ENCODE measurements around the gene NEAT1. TPM values are rescaled to one million over a fixed set of nuclear protein-coding genes. Genes with fewer than 3 reads are reported as not detected.
"Not testable (repeated sequence)": the region's sequence is repeated elsewhere in the genome, so short reads cannot be mapped to it uniquely, and the experiment has no call there.

Gene NEAT1
- total RNA-seq, 2 donors from 2014 or later = 110 to 1,326 TPM

- TF ChIP-seq POLR2AphosphoS5 (IDR thresholded peaks at IDR 0.05) = no peak
- DNase-seq (ENCODE audit: low spot score) = no peak
- WGBS = 60% methylated on average over 8 of the region's 8 CpGs
- H3K27me3 ChIP-seq (replicated peaks; ENCODE audit: insufficient read depth) = no peaks in the 10 kb centered on the region
- no peaks in the 10 kb centered on the region for H3K4me1 ChIP-seq (replicated peaks)
- no peaks in the 10 kb centered on the region for H3K9me3 ChIP-seq
- H3K4me3 ChIP-seq = no peak overlapping the region
- H3K27ac ChIP-seq = no peak overlapping the region
- H3K36me3 ChIP-seq = no peaks in the 10 kb centered on the region
- intact Hi-C loops (cut with DNase I) = no loop called here
Measured at GRCh38 chr11:65452806-65453490, 30.4 kb downstream of the NEAT1 start.

DNA sequence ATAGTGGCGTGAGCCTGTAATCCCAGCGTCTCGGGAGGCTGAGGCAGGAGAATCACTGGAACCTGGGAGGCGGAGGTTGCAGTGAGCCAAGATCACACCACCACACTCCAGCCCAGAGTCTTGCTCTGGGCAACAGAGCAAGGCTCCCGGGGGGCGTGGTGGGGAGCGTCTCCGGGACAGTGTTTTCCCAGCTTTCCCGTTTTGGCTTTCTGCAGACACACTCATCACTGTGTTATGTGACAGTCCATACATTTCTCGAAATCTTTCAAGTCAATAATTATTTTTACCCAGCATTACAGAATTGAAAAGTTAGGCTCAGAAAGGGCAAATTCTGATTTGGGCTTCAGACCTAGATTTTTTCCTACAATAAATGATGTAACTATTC is 31.7 kb downstream of the NEAT1 start:
- intact Hi-C loops (cut with DNase I) = no loop called here
- Histone ChIP-seq H3K27me3 (replicated peaks; ENCODE audit: insufficient read depth) (no peaks in the 10 kb centered on the region), H3K27ac (peak overlapping the region; percentile 73 to 87), H3K36me3 (no peaks in the 10 kb centered on the region), H3K4me3 (peak overlapping the region; percentile 34 to 39), H3K9me3 (no peaks in the 10 kb centered on the region), H3K4me1 (replicated peaks) (no peaks in the 10 kb centered on the region)
- no peak for DNase-seq (ENCODE audit: low spot score)
- TF ChIP-seq CTCF (IDR thresholded peaks at IDR 0.05) (no peak), POLR2AphosphoS5 (IDR thresholded peaks at IDR 0.05) (no peak), POLR2A (IDR thresholded peaks at IDR 0.05) (no peak)
- 68% methylated on average over 10 of the region's 10 CpGs for WGBS

GRCh38 chr11:65454696-65455456 is 32.3 kb downstream of the NEAT1 start:
- 5% methylated on average over 47 of the region's 47 CpGs for WGBS
- intact Hi-C loops (cut with DNase I) = no loop called here
- TF ChIP-seq CTCF (IDR thresholded peaks at IDR 0.05) = no peak
- peak; percentile 84 for TF ChIP-seq POLR2A (IDR thresholded peaks at IDR 0.05)
- TF ChIP-seq POLR2AphosphoS5 (IDR thresholded peaks at IDR 0.05) = peak; percentile 87

GRCh38 chr11:65456418-65456817 is 33.8 kb downstream of the NEAT1 start:
- Histone ChIP-seq H3K36me3 (no peaks in the 10 kb centered on the region), H3K4me3 (no peak overlapping the region), H3K9me3 (no peaks in the 10 kb centered on the region), H3K27me3 (replicated peaks; ENCODE audit: insufficient read depth) (no peaks in the 10 kb centered on the region), H3K4me1 (replicated peaks) (no peaks in the 10 kb centered on the region), H3K27ac (no peak overlapping the region)
- 96% methylated on average over 3 of the region's 3 CpGs for WGBS
- no peak for DNase-seq (ENCODE audit: low spot score)
- intact Hi-C loops (cut with DNase I) = no loop called here
- no peak for TF ChIP-seq CTCF (IDR thresholded peaks at IDR 0.05)
- TF ChIP-seq POLR2A (IDR thresholded peaks at IDR 0.05) = no peak
- no peak for TF ChIP-seq POLR2AphosphoS5 (IDR thresholded peaks at IDR 0.05)

More at GRCh38 chr11:65454696-65455456, 32.3 kb downstream of the NEAT1 start:
- H3K4me1 ChIP-seq (replicated peaks) = no peaks in the 10 kb centered on the region
- peak overlapping the region; percentile 34 to 39 for H3K4me3 ChIP-seq
- H3K9me3 ChIP-seq = no peaks in the 10 kb centered on the region
- H3K27ac ChIP-seq = peak overlapping the region; percentile 73 to 87
- H3K27me3 ChIP-seq (replicated peaks; ENCODE audit: insufficient read depth) = no peaks in the 10 kb centered on the region
- no peaks in the 10 kb centered on the region for H3K36me3 ChIP-seq
- DNase-seq (ENCODE audit: low spot score) = peak; percentile 88

DNA sequence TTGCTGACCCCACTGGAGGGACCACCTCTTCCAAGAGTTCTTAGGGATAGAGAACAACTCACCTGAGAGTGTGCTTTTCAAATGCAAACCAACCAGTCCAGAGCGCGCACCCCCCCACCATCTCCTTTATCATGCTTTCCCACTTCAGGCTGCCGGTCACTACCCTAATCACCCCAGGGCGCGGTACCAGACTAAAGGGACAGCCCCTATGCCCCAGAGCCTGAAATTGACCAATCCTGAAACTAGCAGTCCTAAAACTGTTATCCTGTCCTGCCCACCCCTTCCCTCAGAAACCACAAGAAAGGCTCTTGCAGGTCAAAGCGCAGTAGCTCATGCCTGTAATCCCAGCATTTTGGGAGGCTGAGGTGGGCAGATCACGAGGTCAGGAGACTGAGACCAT is 37.0 kb downstream of the NEAT1 start:
- intact Hi-C loops (cut with DNase I) = no loop called here
- WGBS = 81% methylated on average over 7 of the region's 7 CpGs

DNA sequence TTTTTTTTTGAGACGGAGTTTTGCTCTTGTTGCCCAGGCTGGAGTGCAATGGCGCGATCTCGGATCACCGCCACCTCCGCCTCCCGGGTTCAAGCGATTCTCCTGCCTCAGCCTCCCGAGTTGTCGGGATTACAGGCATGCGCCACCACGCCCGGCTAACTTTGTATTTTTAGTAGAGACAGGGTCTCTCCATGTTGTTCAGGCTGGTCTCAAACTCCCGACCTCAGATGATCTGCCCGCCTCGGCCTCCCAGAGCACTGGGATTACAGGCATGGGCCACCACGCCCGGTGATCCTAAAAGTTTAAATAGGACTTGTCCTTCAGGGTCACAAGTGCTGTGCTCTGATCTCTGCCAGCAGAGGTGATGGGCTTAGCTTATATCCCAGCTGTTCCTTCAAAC is 42.9 kb downstream of the NEAT1 start:
- H3K27me3 ChIP-seq (replicated peaks; ENCODE audit: insufficient read depth); DNase-seq (ENCODE audit: low spot score); H3K4me3 ChIP-seq; H3K9me3 ChIP-seq; H3K4me1 ChIP-seq (replicated peaks); H3K27ac ChIP-seq; H3K36me3 ChIP-seq: not testable (repeated sequence)
- intact Hi-C loops (cut with DNase I) = loop anchor here (5.0 kb wide), 1 partner anchor 33 kb away; no protein-coding TSS in a partner anchor
- 90% methylated on average over 18 of the region's 18 CpGs for WGBS

More for the DNA sequence above, 37.0 kb downstream of the NEAT1 start:
- no peak for DNase-seq (ENCODE audit: low spot score)
- Histone ChIP-seq H3K4me3 (no peak overlapping the region), H3K9me3 (no peaks in the 10 kb centered on the region), H3K27ac (no peak overlapping the region), H3K27me3 (replicated peaks; ENCODE audit: insufficient read depth) (no peaks in the 10 kb centered on the region), H3K36me3 (no peaks in the 10 kb centered on the region), H3K4me1 (replicated peaks) (no peaks in the 10 kb centered on the region)
- TF ChIP-seq CTCF (IDR thresholded peaks at IDR 0.05) (no peak), POLR2AphosphoS5 (IDR thresholded peaks at IDR 0.05) (no peak), POLR2A (IDR thresholded peaks at IDR 0.05) (no peak)

- 85% methylated on average over 6 of the region's 6 CpGs for WGBS
- peak overlapping the region; percentile 35 to 100 for H3K27ac ChIP-seq
- H3K27me3 ChIP-seq (replicated peaks; ENCODE audit: insufficient read depth); DNase-seq (ENCODE audit: low spot score); H3K4me3 ChIP-seq; H3K9me3 ChIP-seq; H3K4me1 ChIP-seq (replicated peaks); H3K36me3 ChIP-seq: not testable (repeated sequence)
- intact Hi-C loops (cut with DNase I) = loop anchor here (5.0 kb wide), 1 partner anchor 35 kb away; no protein-coding TSS in a partner anchor
Measured at GRCh38 chr11:65467306-65467705, 44.7 kb downstream of the NEAT1 start.
